HG03442 (cell line): Measurements from ENCODE around the gene PTGER2.

Source experiments
- ATAC-seq: cut with Tn5 transposase; IDR thresholded peaks from one replicate; pipeline ENCODE4 v1.9.1; 2021; ENCODE audit warnings: mild to moderate bottlenecking, moderate library complexity; ENCODE audit not compliant: unreplicated experiment

Gene PTGER2

GRCh38 chr14:52369305-52369801 is 55.2 kb downstream of the PTGER2 start:
- ATAC-seq, result no peak

GRCh38 chr14:52370406-52370935 is 56.4 kb downstream of the PTGER2 start:
- no peak for ATAC-seq

- ATAC-seq, result no peak
Observed at GRCh38 chr14:52377940-52378339, 63.8 kb downstream of the PTGER2 start.
